ENCODE data around the gene HPS3. TPM values are rescaled to one million over a fixed set of nuclear protein-coding genes. Genes with fewer than 3 reads are reported as not detected.

The HPS3 gene
- total and polyA plus RNA-seq, 12 donors: 3.7 to 12.8 (median 4.7) TPM

DNA sequence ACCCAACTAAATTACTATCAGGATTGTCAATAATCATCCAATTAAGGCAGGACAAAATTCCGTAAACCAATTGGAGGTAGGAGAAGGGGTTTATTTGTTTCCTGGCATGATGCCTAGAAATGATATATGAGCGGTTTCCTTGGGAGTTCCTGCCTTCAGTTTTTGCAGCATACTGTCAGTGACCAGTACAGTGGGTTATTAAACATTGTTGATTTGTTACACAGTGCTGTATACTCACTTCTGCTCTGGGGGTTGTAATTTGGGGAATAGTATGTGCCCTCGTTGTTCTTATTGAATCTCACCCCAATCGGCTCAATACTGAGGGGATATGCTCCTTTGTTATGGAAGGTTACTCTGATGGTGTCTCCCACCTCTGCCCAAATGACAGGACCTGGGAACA lies 70.0 kb downstream of the HPS3 start:
- H3K27me3 ChIP-seq: peaks cover 0 to 7% (median 0%) of the 10 kb centered on the region in 7 donors
- H3K4me1 ChIP-seq: peaks cover 0 to 7% (median 0%) of the 10 kb centered on the region in 9 donors
- no peak overlapping the region for H3K4me3 ChIP-seq
- TF ChIP-seq, protein P1, sequence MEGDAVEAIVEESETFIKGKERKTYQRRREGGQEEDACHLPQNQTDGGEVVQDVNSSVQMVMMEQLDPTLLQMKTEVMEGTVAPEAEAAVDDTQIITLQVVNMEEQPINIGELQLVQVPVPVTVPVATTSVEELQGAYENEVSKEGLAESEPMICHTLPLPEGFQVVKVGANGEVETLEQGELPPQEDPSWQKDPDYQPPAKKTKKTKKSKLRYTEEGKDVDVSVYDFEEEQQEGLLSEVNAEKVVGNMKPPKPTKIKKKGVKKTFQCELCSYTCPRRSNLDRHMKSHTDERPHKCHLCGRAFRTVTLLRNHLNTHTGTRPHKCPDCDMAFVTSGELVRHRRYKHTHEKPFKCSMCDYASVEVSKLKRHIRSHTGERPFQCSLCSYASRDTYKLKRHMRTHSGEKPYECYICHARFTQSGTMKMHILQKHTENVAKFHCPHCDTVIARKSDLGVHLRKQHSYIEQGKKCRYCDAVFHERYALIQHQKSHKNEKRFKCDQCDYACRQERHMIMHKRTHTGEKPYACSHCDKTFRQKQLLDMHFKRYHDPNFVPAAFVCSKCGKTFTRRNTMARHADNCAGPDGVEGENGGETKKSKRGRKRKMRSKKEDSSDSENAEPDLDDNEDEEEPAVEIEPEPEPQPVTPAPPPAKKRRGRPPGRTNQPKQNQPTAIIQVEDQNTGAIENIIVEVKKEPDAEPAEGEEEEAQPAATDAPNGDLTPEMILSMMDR (IDR thresholded peaks at IDR 0.05): no peak
- ATAC-seq: no peak
- intact Hi-C loops (cut with DNase I): no loop called here
- no peaks in the 10 kb centered on the region for H3K9me3 ChIP-seq
- no peak for DNase-seq
- H3K36me3 ChIP-seq: no peaks in the 10 kb centered on the region
- WGBS, 2 donors: 34 to 39% methylated on average over 4 of the region's 4 CpGs
- no peak overlapping the region for H3K27ac ChIP-seq

DNA sequence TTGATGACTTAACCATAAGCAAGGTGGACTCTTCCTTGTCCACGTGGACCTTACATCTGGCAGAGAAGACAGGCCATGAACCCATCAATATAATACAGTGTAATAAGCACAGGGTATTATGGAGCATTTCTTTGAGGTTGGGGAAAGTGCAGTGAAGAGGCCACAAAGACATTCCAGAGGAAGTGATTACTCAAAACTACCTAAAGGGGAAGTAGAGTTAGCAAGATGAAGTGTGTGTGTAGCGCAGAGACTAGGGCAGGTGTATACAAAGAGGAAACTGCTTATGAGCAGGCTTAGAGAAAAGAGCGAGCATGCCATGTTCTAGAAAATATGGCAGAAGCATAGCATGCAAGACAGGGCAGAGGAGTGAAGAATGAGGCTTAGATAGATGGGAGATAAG lies 74.3 kb downstream of the HPS3 start:
- ATAC-seq: no peak
- H3K27ac ChIP-seq: no peak overlapping the region
- no peak overlapping the region for H3K4me3 ChIP-seq
- peaks cover 0 to 5% (median 0%) of the 10 kb centered on the region in 9 donors for H3K4me1 ChIP-seq
- DNase-seq: no peak
- H3K9me3 ChIP-seq: no peaks in the 10 kb centered on the region
- H3K36me3 ChIP-seq: no peaks in the 10 kb centered on the region
- intact Hi-C loops (cut with DNase I): no loop called here
- H3K27me3 ChIP-seq: peaks cover 0 to 3% (median 0%) of the 10 kb centered on the region in 7 donors
- 82 to 84% methylated on average over 3 of the region's 3 CpGs for WGBS, 2 donors
- TF ChIP-seq, protein P1 (IDR thresholded peaks at IDR 0.05): no peak

DNA sequence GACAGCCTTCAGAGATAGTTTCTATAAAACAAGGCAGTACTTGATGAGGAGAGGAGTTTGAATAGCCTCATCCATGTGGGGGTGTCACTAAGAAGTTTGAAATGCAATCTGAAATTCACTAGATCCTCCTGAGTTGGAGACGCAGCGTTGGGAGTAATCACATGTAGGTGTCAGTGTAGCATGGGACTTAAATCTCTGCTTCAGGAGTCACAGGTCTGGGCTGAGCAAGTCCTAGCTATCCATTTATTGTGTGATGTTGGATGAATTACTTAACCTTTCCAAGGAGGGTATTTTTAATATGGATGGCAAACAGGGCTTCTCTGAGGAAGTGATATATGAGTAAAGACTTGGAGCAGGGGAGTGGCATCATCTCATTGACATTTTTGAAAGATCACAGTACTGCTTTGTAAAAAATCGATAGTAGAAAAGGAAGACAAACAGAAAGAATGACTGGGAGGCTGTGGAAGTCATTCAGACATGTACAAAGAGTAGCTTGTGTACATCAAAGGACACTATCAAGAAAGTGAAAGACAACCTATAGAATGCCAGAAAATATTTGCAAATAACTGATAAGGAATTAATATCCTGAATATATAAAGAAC lies 75.1 kb downstream of the HPS3 start:
- Histone ChIP-seq H3K36me3 (no peaks in the 10 kb centered on the region), H3K9me3 (no peaks in the 10 kb centered on the region), H3K27ac (no peak overlapping the region), H3K4me1 (peaks cover 0 to 5% (median 0%) of the 10 kb centered on the region in 9 donors), H3K27me3 (peaks cover 0 to 3% (median 0%) of the 10 kb centered on the region in 7 donors), H3K4me3 (no peak overlapping the region)
- WGBS, 2 donors: 89 to 94% methylated on average over 3 of the region's 3 CpGs
- ATAC-seq (no peak), DNase-seq (no peak)
- TF ChIP-seq, protein P1 (IDR thresholded peaks at IDR 0.05): no peak
- intact Hi-C loops (cut with DNase I): no loop called here

DNA sequence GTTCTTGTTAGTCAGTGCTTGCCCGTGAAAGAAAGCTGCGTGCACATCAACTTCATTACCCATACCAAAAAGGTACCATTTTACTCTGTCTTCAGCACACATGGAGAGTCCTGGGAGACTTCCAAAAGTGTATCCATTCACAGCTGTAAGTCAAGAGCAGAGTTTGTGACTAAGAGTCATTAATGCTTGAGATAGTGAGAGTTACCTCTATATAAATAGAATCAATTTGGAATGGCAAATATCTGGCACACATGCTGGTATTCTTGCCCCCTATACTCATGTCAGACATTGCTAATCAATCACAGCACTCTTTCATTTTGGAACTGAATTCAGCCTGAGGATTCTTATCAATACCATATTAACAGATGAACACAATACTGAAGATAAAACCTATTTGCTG lies 78.0 kb downstream of the HPS3 start:
- intact Hi-C loops (cut with DNase I): no loop called here
- no peaks in the 10 kb centered on the region for H3K27me3 ChIP-seq
- DNase-seq: no peak
- 79 to 82% methylated on average over 2 of the region's 2 CpGs for WGBS, 2 donors
- H3K4me3 ChIP-seq: no peak overlapping the region
- H3K27ac ChIP-seq: no peak overlapping the region
- ATAC-seq: peak in 1 of 8 donors; percentile 61
- TF ChIP-seq, protein P1 (IDR thresholded peaks at IDR 0.05): no peak
- H3K36me3 ChIP-seq: no peaks in the 10 kb centered on the region
- H3K9me3 ChIP-seq: no peaks in the 10 kb centered on the region
- peaks cover 0 to 5% (median 0%) of the 10 kb centered on the region in 9 donors for H3K4me1 ChIP-seq

Data from heart right ventricle (tissue), 16 donors.